C1 segment of cervical spinal cord (tissue), 14 donors: ENCODE data around the gene ZC3H15.

ENCODE experiments used
- DNase-seq, 14 donors: peaks; one replicate each; lab custom pipeline; 2025; lab: John Stamatoyannopoulos, UW

Gene ZC3H15

DNA sequence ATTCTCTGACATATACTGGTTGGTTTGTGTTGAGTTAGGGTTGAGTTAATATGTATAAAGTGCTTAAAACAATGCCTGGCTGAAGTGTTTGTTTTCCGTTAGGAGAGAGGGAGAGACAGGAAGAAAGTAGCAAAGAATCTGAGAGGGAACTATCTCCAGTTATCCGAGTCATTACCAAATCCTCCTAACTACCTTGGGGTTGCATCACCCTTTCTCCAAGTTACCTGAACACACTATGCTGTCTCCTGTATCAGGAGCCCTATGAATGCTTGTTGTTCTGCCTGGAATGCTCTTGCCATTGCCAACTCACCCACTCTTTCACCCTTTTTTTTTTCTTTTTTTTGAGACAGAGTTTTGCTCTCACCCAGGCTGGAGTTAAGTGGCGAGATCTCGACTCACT is 55.9 kb downstream of the ZC3H15 start:
- no peak for DNase-seq

DNA sequence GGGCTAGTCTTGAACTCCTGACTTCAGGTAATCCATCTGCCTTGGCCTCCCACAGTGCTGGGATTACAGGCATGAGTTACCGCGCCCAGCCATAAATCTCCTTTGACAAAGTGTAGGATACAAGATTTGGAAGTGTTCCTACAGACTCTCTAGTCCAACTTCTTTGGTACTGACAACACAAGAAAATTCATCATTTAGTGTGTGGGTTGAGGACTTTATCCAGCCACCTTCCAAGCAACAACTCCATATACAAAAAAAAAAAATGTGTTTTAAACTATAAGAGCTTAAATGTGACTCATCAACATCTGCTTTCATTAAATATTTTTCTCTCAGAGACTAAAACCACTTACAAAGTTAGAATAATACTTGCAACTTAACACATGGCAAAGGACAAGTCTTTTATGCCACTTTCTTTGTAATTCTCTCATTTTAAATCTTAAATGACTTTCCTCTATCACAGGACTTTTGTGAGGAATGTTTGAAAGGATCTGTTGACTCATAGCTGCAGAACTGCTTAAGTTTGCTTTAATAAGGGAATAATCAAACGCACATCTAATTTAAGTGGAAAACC is 57.6 kb downstream of the ZC3H15 start:
- DNase-seq: no peak

DNA sequence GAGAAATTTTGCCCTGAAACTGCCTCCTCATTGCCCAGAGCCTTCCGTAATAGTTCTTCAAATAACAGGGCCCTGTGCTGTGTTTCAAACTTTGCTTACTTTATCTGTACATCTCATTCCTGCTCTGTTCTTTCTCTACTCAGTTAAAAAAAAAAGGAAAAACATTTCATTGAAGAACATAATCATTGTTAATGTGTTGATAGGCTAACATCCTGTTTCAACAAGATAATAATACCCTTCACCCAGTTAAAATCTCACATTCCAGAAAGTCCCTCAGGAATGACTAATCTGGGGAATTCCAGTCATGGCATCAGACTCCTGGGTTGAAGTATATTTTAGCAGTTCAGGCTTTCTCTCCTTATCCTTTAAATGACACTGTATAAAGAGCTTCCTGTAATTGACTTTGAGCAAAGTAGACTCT is 58.2 kb downstream of the ZC3H15 start:
- no peak for DNase-seq

DNA sequence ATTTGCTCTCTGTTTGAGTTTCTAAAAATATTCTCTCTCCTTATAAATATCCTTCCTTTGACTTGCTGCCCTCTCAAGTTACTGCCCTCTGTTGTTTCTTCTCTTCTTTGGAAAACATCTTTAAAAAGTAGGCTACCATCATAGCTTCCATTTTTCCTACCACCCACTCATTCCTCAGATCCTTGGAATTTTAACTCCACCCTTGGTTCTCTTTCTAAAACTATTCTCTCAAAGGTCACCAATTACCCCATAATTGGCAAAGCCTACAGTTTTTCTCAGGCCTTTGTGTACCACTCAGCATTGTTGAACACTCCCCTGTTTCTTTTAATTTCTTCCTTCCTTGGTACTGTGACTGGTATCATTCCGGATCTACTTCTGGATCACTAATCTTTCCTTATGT is 60.8 kb downstream of the ZC3H15 start:
- DNase-seq: no peak

DNA sequence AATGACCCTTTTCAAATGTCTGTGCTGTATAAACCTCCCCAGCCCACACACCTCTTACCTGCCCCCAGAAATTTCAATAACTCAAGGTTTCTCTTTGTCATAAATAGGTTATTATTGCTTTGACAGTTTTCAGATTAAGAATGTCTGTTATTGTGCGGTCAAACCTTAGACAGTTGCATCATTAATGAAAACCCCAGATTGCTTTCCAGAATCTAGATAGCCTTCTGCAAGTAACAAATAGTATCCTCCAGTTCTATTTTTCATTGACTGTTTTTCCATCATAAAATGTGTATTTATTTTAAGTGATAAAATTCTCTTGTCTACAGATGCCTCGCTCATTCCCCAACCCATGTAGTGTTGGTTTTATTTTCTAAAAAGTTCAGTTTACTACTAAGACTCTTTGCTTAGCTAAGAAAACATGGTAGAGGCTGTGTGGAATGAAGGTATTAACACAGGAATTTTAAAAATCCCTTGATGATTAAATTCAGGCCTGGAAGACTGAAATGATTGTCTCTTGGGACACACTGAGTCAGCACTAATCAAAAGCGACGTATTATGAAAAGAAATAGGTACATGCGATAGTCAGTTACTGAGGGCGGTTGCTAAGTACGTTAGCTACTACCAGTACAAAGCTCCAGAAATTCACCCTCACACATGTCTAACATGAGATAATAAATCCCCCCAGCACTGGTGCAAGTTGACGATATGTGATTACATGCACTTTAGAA is 65.4 kb downstream of the ZC3H15 start:
- no peak for DNase-seq

DNA sequence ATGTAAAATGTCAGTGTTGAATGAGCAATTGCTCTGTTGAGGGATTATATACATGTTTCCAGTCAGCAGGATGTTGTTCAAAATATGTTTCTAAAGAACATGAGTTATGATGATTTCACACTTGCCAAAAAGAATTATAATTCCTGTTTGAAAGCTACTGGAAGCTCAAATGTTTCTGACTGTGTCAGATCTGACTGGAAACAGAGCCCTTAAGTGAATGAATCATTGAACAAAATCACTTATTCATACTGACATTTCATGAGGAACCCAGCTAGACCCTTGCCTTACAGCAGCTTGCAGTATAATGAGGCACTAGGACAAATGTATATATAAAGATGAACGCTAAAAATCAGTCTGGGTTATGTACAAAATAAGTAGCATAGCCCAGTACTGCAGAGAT is 68.4 kb downstream of the ZC3H15 start:
- DNase-seq: no peak

DNA sequence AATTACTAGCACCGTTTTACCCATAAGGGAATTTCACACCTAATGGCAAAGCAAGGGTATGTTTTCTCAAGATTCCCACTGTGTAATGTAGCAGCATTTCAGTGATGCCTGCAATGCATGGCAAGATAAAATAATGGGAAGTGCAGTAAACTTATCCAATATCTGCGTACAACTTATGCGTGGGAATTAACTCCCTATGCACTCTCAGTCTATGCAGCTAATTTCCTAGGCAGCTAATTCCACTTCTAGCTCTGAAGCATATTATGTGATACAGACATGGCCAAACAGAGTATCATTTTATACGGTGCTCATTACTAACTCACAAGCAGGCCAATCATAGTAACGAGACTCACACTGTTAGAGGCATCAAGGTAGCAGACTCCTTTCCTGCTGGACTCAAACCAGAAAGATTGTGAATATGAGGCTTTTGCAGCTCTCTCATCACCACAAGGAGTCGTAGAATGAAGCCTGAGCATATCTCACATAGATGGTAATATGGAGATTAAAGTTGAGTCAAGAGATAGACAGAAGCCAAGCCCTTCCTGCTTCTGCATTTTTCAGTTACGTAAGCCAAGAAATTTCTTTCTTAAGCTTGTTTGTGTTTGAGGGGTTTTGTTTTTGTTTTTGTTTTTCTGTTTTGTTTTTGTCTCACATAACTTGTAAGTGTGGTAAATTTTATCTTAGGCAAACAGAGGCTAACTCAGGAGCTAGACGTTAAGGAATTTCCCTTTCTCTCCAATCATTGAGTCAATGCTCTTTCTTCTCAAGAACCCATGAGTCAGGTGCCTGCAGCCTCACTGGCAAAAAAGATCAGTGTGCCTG is 69.0 kb downstream of the ZC3H15 start:
- DNase-seq: no peak

DNA sequence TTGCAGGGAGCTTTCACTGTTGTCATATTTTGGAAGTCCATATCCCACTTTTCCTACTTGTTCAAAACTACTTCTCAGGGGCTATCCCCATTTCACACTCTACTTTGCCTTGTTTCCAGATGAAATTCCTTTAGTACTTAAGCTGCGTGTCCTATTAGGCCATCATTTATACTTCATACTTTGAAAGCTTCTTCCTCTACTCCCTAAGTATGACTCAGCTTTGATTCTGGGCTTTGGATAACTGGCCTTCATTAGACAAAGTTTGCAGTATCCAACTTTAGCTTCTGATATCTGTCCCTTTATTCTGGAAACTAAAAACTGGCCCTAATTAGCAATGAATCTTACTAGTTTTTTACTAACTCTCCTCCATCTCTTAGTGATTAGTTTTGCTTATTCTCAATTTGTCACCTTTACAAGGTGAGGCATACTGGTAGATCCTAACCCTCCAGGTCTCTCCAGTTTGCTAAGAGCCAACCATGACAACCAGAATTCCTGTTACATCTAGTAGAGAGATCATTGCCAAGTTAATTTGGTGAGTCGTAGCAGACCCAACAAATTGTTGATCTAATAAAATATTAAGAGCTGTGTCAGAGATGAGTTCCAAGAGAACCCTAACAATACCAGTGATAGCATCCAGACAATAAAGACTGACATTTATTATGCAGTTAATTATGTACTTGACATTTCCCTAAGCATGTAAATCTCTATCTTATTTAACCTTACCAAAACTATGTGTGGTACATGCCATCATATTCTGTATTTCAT is 72.6 kb downstream of the ZC3H15 start:
- no peak for DNase-seq
